Fibroblast of mammary gland (primary cell): ENCODE data around the gene RAPGEF3.

Experiments used
- DNase-seq: peaks from one replicate; pipeline ENCODE4 v3.0.0-alpha.2; 2010; ENCODE audit warnings: low read depth
- H3K4me3 ChIP-seq: 2 replicates; pipeline ENCODE4 v1.5.1; 2011; ENCODE audit warnings: low read depth, mild to moderate bottlenecking, low read length, moderate library complexity; ENCODE audit not compliant: control insufficient read depth
- CTCF ChIP-seq: conservative IDR thresholded peaks from 2 replicates; pipeline ENCODE4 v1.5.1; 2011; ENCODE audit warnings: low read depth, low read length, inconsistent platforms; ENCODE audit not compliant: control insufficient read depth, insufficient read depth

Gene RAPGEF3

GRCh38 chr12:47758834-47759690 lies at the start of gene RAPGEF3:
TSS of gene RAPGEF3 (minus strand) at chr12:47758880. CDS start at chr12:47758556, 324 bp downstream.
- peak within 1 kb of the TSS; percentile 62 for H3K4me3 ChIP-seq
- DNase-seq, result peak; percentile 71

DNA sequence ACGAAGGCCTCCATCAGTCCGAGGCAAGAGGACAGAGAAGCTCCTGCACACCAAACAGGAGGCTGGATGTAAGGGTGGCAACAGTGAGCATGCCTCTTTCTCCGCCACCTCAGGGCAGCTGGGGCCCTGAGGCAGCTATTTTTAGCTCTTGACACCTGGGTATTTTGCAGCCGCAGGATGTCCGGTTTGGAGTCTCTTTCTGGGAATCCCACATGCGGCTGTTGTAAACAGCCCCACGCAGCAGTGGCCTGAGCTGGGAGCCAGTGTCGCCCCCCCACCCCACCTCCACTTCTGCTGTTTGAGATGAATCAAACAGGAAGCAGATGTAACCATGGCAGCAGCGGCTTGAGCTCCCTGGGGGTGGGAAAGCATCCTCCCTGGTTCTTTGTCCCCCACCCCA lies 49.4 kb upstream of the RAPGEF3 start:
- TF ChIP-seq CTCF, result no peak
- H3K4me3 ChIP-seq, result no peak overlapping the region
- DNase-seq, result peak; percentile 53

More at GRCh38 chr12:47758834-47759690, at the start of gene RAPGEF3:
- TF ChIP-seq CTCF, result peak; percentile 43

DNA sequence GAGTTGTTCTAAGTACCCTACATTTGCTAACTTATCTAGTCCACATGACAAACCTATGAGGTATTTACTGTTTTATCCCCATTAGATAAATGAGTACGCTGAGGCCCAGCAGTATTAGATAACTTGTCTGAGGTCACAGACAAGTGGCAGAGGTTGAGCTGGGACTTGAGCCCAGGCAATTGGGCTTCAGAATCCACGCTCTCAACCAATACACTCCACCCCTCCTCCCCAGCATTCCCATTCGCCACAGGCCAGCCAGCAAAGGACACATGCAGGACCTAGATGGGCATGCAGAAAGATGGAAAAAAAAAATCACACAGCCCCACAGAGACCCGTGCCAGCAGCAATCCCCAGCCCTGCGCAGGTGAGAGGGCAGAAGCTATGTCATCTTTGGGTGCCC lies 48.7 kb upstream of the RAPGEF3 start:
- TF ChIP-seq CTCF, result no peak
- no peak for DNase-seq
- no peak overlapping the region for H3K4me3 ChIP-seq

DNA sequence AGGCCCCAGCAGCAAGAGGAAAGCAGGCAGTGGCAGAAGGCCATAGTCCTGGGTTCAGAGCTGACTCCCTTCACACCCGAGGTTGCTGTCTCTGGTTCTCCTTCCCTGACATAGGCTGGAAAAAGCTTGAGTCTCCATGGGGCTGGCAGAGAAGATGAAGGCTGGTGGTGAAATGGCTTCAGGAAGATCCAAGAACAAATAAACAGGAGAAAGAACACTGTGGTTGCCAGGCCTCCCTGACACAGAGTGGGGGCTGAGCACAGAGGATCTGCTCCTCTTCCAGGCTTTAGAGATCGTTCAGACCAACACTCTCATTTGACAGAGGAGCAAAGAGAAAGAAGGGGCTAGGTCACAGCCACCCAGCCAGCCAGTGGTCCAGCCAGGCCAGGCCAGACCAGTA lies 46.7 kb upstream of the RAPGEF3 start:
- H3K4me3 ChIP-seq, result no peak overlapping the region
- TF ChIP-seq CTCF, result no peak

GRCh38 chr12:47804171-47804570 lies 45.5 kb upstream of the RAPGEF3 start:
- DNase-seq, result no peak
- H3K4me3 ChIP-seq, result no peak overlapping the region
- no peak for TF ChIP-seq CTCF

More for the DNA sequence above, 46.7 kb upstream of the RAPGEF3 start:
- DNase-seq, result peak; percentile 33

- DNase-seq, result no peak
- H3K4me3 ChIP-seq, result no peak overlapping the region
Observed at GRCh38 chr12:47803191-47803875, 44.7 kb upstream of the RAPGEF3 start.

More at GRCh38 chr12:47803191-47803875, 44.7 kb upstream of the RAPGEF3 start:
- TF ChIP-seq CTCF, result no peak
